Measurements from ENCODE around the gene PDE4B.

GRCh38 chr1:66197120-66197519, 404.4 kb downstream of the PDE4B start:
- TF ChIP-seq POLR2AphosphoS5 (IDR thresholded peaks at IDR 0.05; ENCODE audit: low read depth, low read length), result no peak
- no peak for TF ChIP-seq POLR2A (IDR thresholded peaks at IDR 0.05; ENCODE audit: low read depth, low read length)
- TF ChIP-seq PAX5 (IDR thresholded peaks at IDR 0.05; ENCODE audit: insufficient read depth, low read length, severe bottlenecking), result no peak
- no peak for TF ChIP-seq SPI1 (IDR thresholded peaks at IDR 0.05; ENCODE audit: low read depth, low read length)
- TF ChIP-seq POU2F2 (IDR thresholded peaks at IDR 0.05; ENCODE audit: low read depth, low read length), result no peak
- no peak for TF ChIP-seq TAF1 (IDR thresholded peaks at IDR 0.05; ENCODE audit: low read depth, low read length)
